Measurements from ENCODE around the gene PTPRK. TPM values are rescaled to one million over a fixed set of nuclear protein-coding genes. Genes with fewer than 3 reads are reported as not detected.

The PTPRK gene
- polyA plus RNA-seq, 1 donor (not counting 4 experiments of a cell fraction or from before 2014, with no cell fraction given), result 52.7 TPM

DNA sequence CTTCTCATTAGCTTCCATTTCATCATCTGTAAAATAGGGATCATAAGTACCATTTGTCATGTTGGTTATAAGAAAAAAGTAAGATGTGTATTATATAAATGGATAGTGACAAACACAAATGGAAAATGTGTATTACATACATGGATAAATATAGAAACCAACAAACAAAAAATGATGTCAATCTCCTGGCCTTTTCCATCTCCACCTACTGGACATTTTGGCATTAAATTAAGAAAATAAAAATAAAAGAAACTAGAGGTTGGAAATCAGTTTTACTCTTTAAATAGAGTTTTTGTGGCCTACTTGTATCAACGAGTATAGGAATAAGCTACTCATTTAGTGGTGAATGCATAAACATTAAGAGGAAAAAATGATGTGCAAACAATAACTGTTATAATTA is 552.0 kb downstream of the PTPRK start:
- Histone ChIP-seq H3K36me3 (ENCODE audit: control insufficient read depth in 2 of 2, extremely low read depth in 1 of 2, insufficient read depth in 2 of 2, low read length in 2 of 2) (peaks cover 4 to 5% of the 10 kb centered on the region in 2 experiments), H3K27ac (ENCODE audit: control insufficient read depth, insufficient read depth, low read length) (no peak overlapping the region), H3K9ac (ENCODE audit: control insufficient read depth, extremely low read depth, insufficient read depth, low read length) (no peak overlapping the region), H2AFZ (ENCODE audit: control insufficient read depth, low read length) (no peak overlapping the region), H3K9me1 (ENCODE audit: control insufficient read depth, extremely low read depth, insufficient read depth, low read length) (no peaks in the 10 kb centered on the region), H3K27me3 (ENCODE audit: control insufficient read depth, extremely low read depth, insufficient read depth, low read length) (no peaks in the 10 kb centered on the region), H3K4me1 (ENCODE audit: control insufficient read depth, extremely low read depth, insufficient read depth, low read length) (peaks cover 22% of the 10 kb centered on the region), H3K4me3 (ENCODE audit: control insufficient read depth in 2 of 3, extremely low read depth in 1 of 3, insufficient read depth in 2 of 3, low read depth in 1 of 3, low read length in 3 of 3) (no peak overlapping the region), H3K79me2 (ENCODE audit: control insufficient read depth, insufficient read depth, low read length) (no peaks in the 10 kb centered on the region), H4K20me1 (ENCODE audit: control insufficient read depth, extremely low read depth, insufficient read depth, low read length) (no peaks in the 10 kb centered on the region), H3K9me3 (ENCODE audit: control insufficient read depth, low read depth, low read length) (no peaks in the 10 kb centered on the region), H3K4me2 (ENCODE audit: control insufficient read depth, extremely low read depth, insufficient read depth, low read depth, low read length) (no peak overlapping the region)
- DNase-seq (ENCODE audit: low read depth, low spot score) (no peak), FAIRE-seq (no peak)
- dilution Hi-C loops (cut with MboI; ENCODE audit: extremely low pct_ligation_motif_present, low sequenced_read_pairs), result no loop called here
- no peak for TF ChIP-seq EZH2 (IDR thresholded peaks at IDR 0.05; ENCODE audit: low read length)
- TF ChIP-seq, protein P1, sequence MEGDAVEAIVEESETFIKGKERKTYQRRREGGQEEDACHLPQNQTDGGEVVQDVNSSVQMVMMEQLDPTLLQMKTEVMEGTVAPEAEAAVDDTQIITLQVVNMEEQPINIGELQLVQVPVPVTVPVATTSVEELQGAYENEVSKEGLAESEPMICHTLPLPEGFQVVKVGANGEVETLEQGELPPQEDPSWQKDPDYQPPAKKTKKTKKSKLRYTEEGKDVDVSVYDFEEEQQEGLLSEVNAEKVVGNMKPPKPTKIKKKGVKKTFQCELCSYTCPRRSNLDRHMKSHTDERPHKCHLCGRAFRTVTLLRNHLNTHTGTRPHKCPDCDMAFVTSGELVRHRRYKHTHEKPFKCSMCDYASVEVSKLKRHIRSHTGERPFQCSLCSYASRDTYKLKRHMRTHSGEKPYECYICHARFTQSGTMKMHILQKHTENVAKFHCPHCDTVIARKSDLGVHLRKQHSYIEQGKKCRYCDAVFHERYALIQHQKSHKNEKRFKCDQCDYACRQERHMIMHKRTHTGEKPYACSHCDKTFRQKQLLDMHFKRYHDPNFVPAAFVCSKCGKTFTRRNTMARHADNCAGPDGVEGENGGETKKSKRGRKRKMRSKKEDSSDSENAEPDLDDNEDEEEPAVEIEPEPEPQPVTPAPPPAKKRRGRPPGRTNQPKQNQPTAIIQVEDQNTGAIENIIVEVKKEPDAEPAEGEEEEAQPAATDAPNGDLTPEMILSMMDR (optimal IDR thresholded peaks at IDR 0.05 in 1 of 3, IDR thresholded peaks at IDR 0.05 in 1 of 3, conservative IDR thresholded peaks at IDR 0.05 in 1 of 3; ENCODE audit: extremely low read depth in 1 of 3, insufficient read depth in 2 of 3, low read length in 3 of 3), result no peak

DNA sequence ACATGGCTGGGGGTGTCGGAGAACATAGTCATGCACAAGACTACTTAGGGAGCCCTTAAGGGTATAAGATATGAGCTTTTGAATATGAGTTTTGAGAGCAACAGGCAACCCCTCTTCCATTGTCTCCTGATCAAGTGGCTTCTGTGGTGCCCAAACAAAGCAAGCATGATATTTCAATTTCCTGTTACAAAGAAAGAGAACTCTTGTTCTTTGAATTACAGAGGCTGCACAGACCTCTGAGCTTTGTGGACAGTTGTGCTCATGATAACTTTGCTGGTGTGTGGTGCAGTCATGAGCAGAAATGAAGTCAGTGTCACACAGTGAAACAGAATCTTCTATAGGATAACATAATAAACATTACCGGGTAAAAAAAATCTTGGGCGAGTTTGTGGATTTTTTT is 552.7 kb downstream of the PTPRK start:
- DNase-seq (ENCODE audit: low read depth, low spot score) (no peak), FAIRE-seq (no peak)
- dilution Hi-C loops (cut with MboI; ENCODE audit: extremely low pct_ligation_motif_present, low sequenced_read_pairs), result no loop called here
- Histone ChIP-seq H4K20me1 (ENCODE audit: control insufficient read depth, extremely low read depth, insufficient read depth, low read length) (no peaks in the 10 kb centered on the region), H3K4me1 (ENCODE audit: control insufficient read depth, extremely low read depth, insufficient read depth, low read length) (peaks cover 16% of the 10 kb centered on the region), H3K27ac (ENCODE audit: control insufficient read depth, insufficient read depth, low read length) (no peak overlapping the region), H3K79me2 (ENCODE audit: control insufficient read depth, insufficient read depth, low read length) (no peaks in the 10 kb centered on the region), H3K36me3 (ENCODE audit: control insufficient read depth in 2 of 2, extremely low read depth in 1 of 2, insufficient read depth in 2 of 2, low read length in 2 of 2) (peaks cover under 1 to 4% of the 10 kb centered on the region in 2 experiments), H2AFZ (ENCODE audit: control insufficient read depth, low read length) (no peak overlapping the region), H3K27me3 (ENCODE audit: control insufficient read depth, extremely low read depth, insufficient read depth, low read length) (no peaks in the 10 kb centered on the region), H3K9me1 (ENCODE audit: control insufficient read depth, extremely low read depth, insufficient read depth, low read length) (no peaks in the 10 kb centered on the region), H3K4me2 (ENCODE audit: control insufficient read depth, extremely low read depth, insufficient read depth, low read depth, low read length) (no peak overlapping the region), H3K9me3 (ENCODE audit: control insufficient read depth, low read depth, low read length) (no peaks in the 10 kb centered on the region), H3K9ac (ENCODE audit: control insufficient read depth, extremely low read depth, insufficient read depth, low read length) (no peak overlapping the region), H3K4me3 (ENCODE audit: control insufficient read depth in 2 of 3, extremely low read depth in 1 of 3, insufficient read depth in 2 of 3, low read depth in 1 of 3, low read length in 3 of 3) (no peak overlapping the region)
- TF ChIP-seq, protein P1 (optimal IDR thresholded peaks at IDR 0.05 in 1 of 3, IDR thresholded peaks at IDR 0.05 in 1 of 3, conservative IDR thresholded peaks at IDR 0.05 in 1 of 3; ENCODE audit: extremely low read depth in 1 of 3, insufficient read depth in 2 of 3, low read length in 3 of 3), result no peak
- no peak for TF ChIP-seq EZH2 (IDR thresholded peaks at IDR 0.05; ENCODE audit: low read length)

Measured in keratinocyte (primary cell).